A549 (cell line): Measurements from ENCODE around the gene MAML2. TPM values are rescaled to one million over a fixed set of nuclear protein-coding genes. Genes with fewer than 3 reads are reported as not detected.
A peak's percentile ranks its signal among the peaks of the same experiment; 100 is the strongest.

ENCODE experiments used
- ATAC-seq, 2 experiments: fragments of 200-7000 bp in 1 of 2; fragments of >200 bp in 1 of 2; cut with Nextera tagmentation in 1 of 2; cut with Tn5 transposase in 1 of 2; 3 replicates each; pipeline versions ENCODE4 v1.8.0 to v1.9.1; 2018 to 2020; ENCODE audit warnings: mild to moderate bottlenecking in 1 of 2, moderate library complexity in 1 of 2
- CTCF ChIA-PET: fragments of 300-600 bp; sonication (Branson Sonifier 250); formaldehyde crosslinking; extraction: SDS; loops from one replicate; lab custom pipeline; 2021; ENCODE audit warnings: antibody characterized with exemption, inconsistent platforms; lab: Yijun Ruan, JAX
- POLR2A ChIA-PET: fragments of 350-600 bp; formaldehyde crosslinking; extraction: SDS; loops from one replicate; lab custom pipeline; 2021; ENCODE audit warnings: antibody characterized with exemption, inconsistent platforms; lab: Yijun Ruan, JAX
- DNase-seq, 2 experiments: peaks; one replicate each; pipeline versions ENCODE4 v3.0.0 to v3.0.0-alpha.2; 2011 to 2016; ENCODE audit warnings: low read depth in 1 of 2, low spot score in 1 of 2
- FAIRE-seq: peaks from 2 replicates; lab custom pipeline; 2011; peaks lifted over from hg19 to GRCh38; lab: Jason Lieb, UNC
- H3K27ac ChIP-seq, 2 experiments: fragments of >200 bp; sonication (Bioruptor Twin); formaldehyde crosslinking; 3 replicates each; pipeline ENCODE4 v1.5.1; 2016 to 2017
- H3K4me1 ChIP-seq: fragments of >200 bp; sonication (Bioruptor Twin); formaldehyde crosslinking; 3 replicates; pipeline ENCODE4 v1.6.1; 2016
- H3K4me2 ChIP-seq: fragments of >200 bp; sonication (Bioruptor Twin); formaldehyde crosslinking; 3 replicates; pipeline ENCODE4 v1.6.1; 2016
- H3K4me3 ChIP-seq: fragments of >200 bp; sonication (Bioruptor Twin); formaldehyde crosslinking; 3 replicates; pipeline ENCODE4 v1.5.1; 2016
- H3K9me3 ChIP-seq: fragments of >200 bp; sonication (Bioruptor Twin); formaldehyde crosslinking; 3 replicates; pipeline ENCODE4 v1.6.1; 2016
- ATOH8 ChIP-seq: fragments of 250-450 bp; sonication (Bioruptor Pico); IDR thresholded peaks from 2 replicates; pipeline ENCODE4 v1.5.0; 2020; ENCODE audit warnings: low read depth, mild to moderate bottlenecking, moderate library complexity
- BCL3 ChIP-seq: fragments of >200 bp; sonication (Bioruptor Twin); formaldehyde crosslinking; IDR thresholded peaks from 3 replicates; pipeline ENCODE4 v1.6.1; 2016
- BHLHE40 ChIP-seq: IDR thresholded peaks from 2 replicates; pipeline ENCODE4 v1.6.1; 2012; ENCODE audit warnings: low read depth, low read length, inconsistent platforms
- CEBPB ChIP-seq, 2 experiments: fragments of >200 bp in 1 of 2; sonication (Bioruptor Twin) in 1 of 2; formaldehyde crosslinking in 1 of 2; IDR thresholded peaks; 2 replicates each; pipeline ENCODE4 v1.6.1; 2012 to 2016
- EP300 ChIP-seq, 2 experiments: fragments of >200 bp; sonication (Bioruptor Twin); formaldehyde crosslinking; IDR thresholded peaks; 2 replicates in 1 of 2; 3 replicates in 1 of 2; pipeline ENCODE4 v1.6.1; 2016 to 2017
- ESRRA ChIP-seq: fragments of 150-350 bp; IDR thresholded peaks from 2 replicates; pipeline ENCODE4 v1.6.1; 2014; ENCODE audit warnings: mild to moderate bottlenecking, low read length, borderline replicate concordance
- FOSL2 ChIP-seq, 2 experiments: fragments of 450-650 bp in 1 of 2; fragments of >200 bp in 1 of 2; sonication (Bioruptor Twin) in 1 of 2; formaldehyde crosslinking; IDR thresholded peaks; 2 replicates each; pipeline versions ENCODE4 v1.5.0 to v1.6.1; 2016 to 2020; ENCODE audit warnings: mild to moderate bottlenecking in 1 of 2, moderate library complexity in 1 of 2
- HDAC2 ChIP-seq: fragments of 200-600 bp; sonication (generic); IDR thresholded peaks from 2 replicates; pipeline ENCODE4 v1.6.1; 2016
- JUN ChIP-seq, 2 experiments: fragments of >200 bp; sonication (Bioruptor Twin); formaldehyde crosslinking; IDR thresholded peaks; 2 replicates in 1 of 2; 3 replicates in 1 of 2; pipeline ENCODE4 v1.6.1; 2016 to 2017
- JUNB ChIP-seq: fragments of >200 bp; sonication (Bioruptor Twin); formaldehyde crosslinking; IDR thresholded peaks from 2 replicates; pipeline ENCODE4 v1.6.1; 2016
- KDM1A ChIP-seq: fragments of 200-600 bp; sonication (generic); IDR thresholded peaks from 2 replicates; pipeline ENCODE4 v1.6.1; 2016; ENCODE audit warnings: low read depth, mild to moderate bottlenecking
- MAZ ChIP-seq: fragments of 150-350 bp; IDR thresholded peaks from 2 replicates; pipeline ENCODE4 v1.6.1; 2014; ENCODE audit warnings: antibody characterized with exemption, low read depth, low read length, borderline replicate concordance
- MYC ChIP-seq: IDR thresholded peaks from 2 replicates; pipeline ENCODE4 v1.6.1; 2012; ENCODE audit warnings: mild to moderate bottlenecking, inconsistent platforms, low read length, improper control_type of control experiment, borderline replicate concordance
- NPAS2 ChIP-seq: fragments of 250-450 bp; sonication (Bioruptor Pico); IDR thresholded peaks from 2 replicates; pipeline ENCODE4 v1.8.0; 2022; ENCODE audit warnings: mild to moderate bottlenecking, moderate library complexity, borderline replicate concordance
- POLR2A ChIP-seq: IDR thresholded peaks from 2 replicates; pipeline ENCODE4 v1.6.1; 2012; ENCODE audit warnings: mild to moderate bottlenecking, low read length
- POLR2AphosphoS2 ChIP-seq: conservative IDR thresholded peaks from 2 replicates; pipeline ENCODE4 v1.6.1; 2012; ENCODE audit warnings: low read length, improper control_type of control experiment, inconsistent platforms
- RARB ChIP-seq: fragments of 250-450 bp; sonication (Bioruptor Pico); IDR thresholded peaks from 2 replicates; pipeline ENCODE4 v1.8.0; 2021; ENCODE audit warnings: mild to moderate bottlenecking, moderate library complexity
- RNF2 ChIP-seq: fragments of 200-600 bp; sonication (generic); IDR thresholded peaks from 2 replicates; pipeline ENCODE4 v1.6.1; 2016; ENCODE audit warnings: low read depth, mild to moderate bottlenecking, antibody characterized with exemption, moderate library complexity, borderline replicate concordance
- TFCP2L1 ChIP-seq: fragments of 250-450 bp; sonication (Bioruptor Pico); IDR thresholded peaks from 2 replicates; pipeline ENCODE4 v1.5.0; 2021; ENCODE audit warnings: mild to moderate bottlenecking
- WGBS: methylation state at CpG from one replicate; pipeline ENCODE4 v1.1.6; 2017; ENCODE audit errors: missing lambda C conversion rate; 5-methylcytosine and 5-hydroxymethylcytosine counted together
- polyA plus RNA-seq, 4 experiments: library from polyadenylated mRNA; depleted of rRNA in 3 of 4; stranded (reverse); fragments of >200 nt; fragmentation: RNase III in 1 of 4; extraction: RNeasy Plus Mini Kit Qiagen cat#74134 plus additional on column Dnase treatment in 1 of 4; gene quantifications; 2 replicates in 3 of 4; 3 replicates in 1 of 4; pipeline ENCODE4 v1.2.3, GENCODE V29; 2011 to 2017
- TF ChIP-seq, protein P1 (sequence below): fragments of >200 bp; sonication (Bioruptor Twin); formaldehyde crosslinking; IDR thresholded peaks from 3 replicates; pipeline ENCODE4 v1.5.1; 2016
- TF ChIP-seq, protein P2 (sequence below): fragments of 250-450 bp; sonication (Bioruptor Pico); IDR thresholded peaks from 2 replicates; pipeline ENCODE4 v1.5.0; 2021; ENCODE audit warnings: mild to moderate bottlenecking, moderate library complexity, borderline replicate concordance
- TF ChIP-seq, protein P3 (sequence below): IDR thresholded peaks from 2 replicates; pipeline ENCODE4 v1.6.1; 2012

Gene MAML2
- polyA plus RNA-seq, 2 of the 4 experiments (the other 2 are of a cell fraction) = 1.5 to 2.5 TPM

- CTCF ChIA-PET = no interaction called here
These were observed 244.3 kb downstream of the MAML2 start for GRCh38 chr11:96098511-96099241.

GRCh38 chr11:96097844-96098421 lies 245.1 kb downstream of the MAML2 start:
- H3K9me3 ChIP-seq = no peaks in the 10 kb centered on the region
- no peak overlapping the region for H3K4me3 ChIP-seq
- no peak for DNase-seq
- POLR2A ChIA-PET = no interaction called here
- WGBS = 89% methylated on average over 4 of the region's 4 CpGs
- TF ChIP-seq EP300 (IDR thresholded peaks at IDR 0.05) = no peak
- TF ChIP-seq KDM1A = no peak
- no peak for TF ChIP-seq ESRRA
- TF ChIP-seq TFCP2L1 (CRISPR knock-in tag) = no peak
- TF ChIP-seq ATOH8 (CRISPR knock-in tag) = no peak
- TF ChIP-seq, protein P1, sequence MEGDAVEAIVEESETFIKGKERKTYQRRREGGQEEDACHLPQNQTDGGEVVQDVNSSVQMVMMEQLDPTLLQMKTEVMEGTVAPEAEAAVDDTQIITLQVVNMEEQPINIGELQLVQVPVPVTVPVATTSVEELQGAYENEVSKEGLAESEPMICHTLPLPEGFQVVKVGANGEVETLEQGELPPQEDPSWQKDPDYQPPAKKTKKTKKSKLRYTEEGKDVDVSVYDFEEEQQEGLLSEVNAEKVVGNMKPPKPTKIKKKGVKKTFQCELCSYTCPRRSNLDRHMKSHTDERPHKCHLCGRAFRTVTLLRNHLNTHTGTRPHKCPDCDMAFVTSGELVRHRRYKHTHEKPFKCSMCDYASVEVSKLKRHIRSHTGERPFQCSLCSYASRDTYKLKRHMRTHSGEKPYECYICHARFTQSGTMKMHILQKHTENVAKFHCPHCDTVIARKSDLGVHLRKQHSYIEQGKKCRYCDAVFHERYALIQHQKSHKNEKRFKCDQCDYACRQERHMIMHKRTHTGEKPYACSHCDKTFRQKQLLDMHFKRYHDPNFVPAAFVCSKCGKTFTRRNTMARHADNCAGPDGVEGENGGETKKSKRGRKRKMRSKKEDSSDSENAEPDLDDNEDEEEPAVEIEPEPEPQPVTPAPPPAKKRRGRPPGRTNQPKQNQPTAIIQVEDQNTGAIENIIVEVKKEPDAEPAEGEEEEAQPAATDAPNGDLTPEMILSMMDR = no peak
- no peak for TF ChIP-seq RARB (CRISPR knock-in tag)
- no peak for TF ChIP-seq BCL3
- no peak for TF ChIP-seq JUNB
- no peak for TF ChIP-seq FOSL2 (IDR thresholded peaks at IDR 0.05)
- TF ChIP-seq FOSL2 (CRISPR knock-in tag; IDR thresholded peaks at IDR 0.05) = no peak
- H3K27ac ChIP-seq = peak overlapping the region in 1 of 2 experiments; percentile 68; a peak in 3 of 6 replicates
- peak overlapping the region; percentile 40; the same call in 1 of the 3 replicates for H3K4me2 ChIP-seq
- FAIRE-seq = no peak
- CTCF ChIA-PET = no interaction called here
- peaks cover 22% of the 10 kb centered on the region for H3K4me1 ChIP-seq
- no peak for ATAC-seq

More at GRCh38 chr11:96098511-96099241, 244.3 kb downstream of the MAML2 start:
- DNase-seq = no peak
- POLR2A ChIA-PET = interaction anchor here (1.1 kb wide), 1 partner anchor 145 kb away, joined by 5 read pairs; no protein-coding TSS in a partner anchor
- H3K4me3 ChIP-seq = no peak overlapping the region
- TF ChIP-seq NPAS2 (CRISPR knock-in tag) (no peak), CEBPB (IDR thresholded peaks at IDR 0.05) (peak; percentile 68 to 69; a peak in 3 of 4 replicates)
- TF ChIP-seq, all 56 proteins: peak for 1
- WGBS = 77% methylated on average over 7 of the region's 7 CpGs
- Histone ChIP-seq H3K4me2 (peak overlapping the region; percentile 40; the same call in 2 of the 3 replicates), H3K27ac (peak overlapping the region; percentile 16 to 68; a peak in 3 of 6 replicates), H3K4me1 (peaks cover 24% of the 10 kb centered on the region), H3K9me3 (no peaks in the 10 kb centered on the region)
- ATAC-seq (no peak), FAIRE-seq (no peak)

DNA sequence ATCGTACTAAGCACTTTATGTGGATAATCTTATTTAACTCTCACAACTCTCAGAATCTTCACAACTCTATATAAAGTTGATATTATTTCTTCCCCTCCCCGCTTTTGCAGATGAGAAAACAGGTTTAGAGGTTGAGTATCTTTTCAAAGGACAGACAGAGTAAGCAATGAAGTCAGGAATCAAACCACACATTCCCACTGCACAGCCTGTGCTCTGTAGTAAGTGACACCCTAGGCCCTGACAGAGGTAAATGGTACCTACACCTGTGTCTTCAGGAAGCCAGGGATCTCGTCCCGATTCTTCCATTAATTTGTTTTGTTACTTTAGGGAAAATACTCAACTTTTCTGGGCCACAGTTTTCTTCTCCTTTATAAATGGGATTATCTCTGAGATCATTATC lies 246.6 kb downstream of the MAML2 start:
- peaks cover 14% of the 10 kb centered on the region for H3K4me1 ChIP-seq
- ATAC-seq = no peak
- H3K9me3 ChIP-seq = no peaks in the 10 kb centered on the region
- FAIRE-seq = no peak
- H3K4me2 ChIP-seq = no peak overlapping the region
- no peak for DNase-seq
- WGBS = 89% methylated on average over 4 of the region's 4 CpGs
- CTCF ChIA-PET = no interaction called here
- no peak overlapping the region for H3K4me3 ChIP-seq
- POLR2A ChIA-PET = no interaction called here
- no peak overlapping the region for H3K27ac ChIP-seq
- TF ChIP-seq JUN (IDR thresholded peaks at IDR 0.05) (no peak), MAZ (no peak), HDAC2 (no peak), TFCP2L1 (CRISPR knock-in tag) (no peak), POLR2A (no peak), POLR2AphosphoS2 (no peak), RNF2 (no peak), ATOH8 (CRISPR knock-in tag) (no peak), BHLHE40 (no peak), MYC (no peak), KDM1A (no peak)
- TF ChIP-seq, protein P2, sequence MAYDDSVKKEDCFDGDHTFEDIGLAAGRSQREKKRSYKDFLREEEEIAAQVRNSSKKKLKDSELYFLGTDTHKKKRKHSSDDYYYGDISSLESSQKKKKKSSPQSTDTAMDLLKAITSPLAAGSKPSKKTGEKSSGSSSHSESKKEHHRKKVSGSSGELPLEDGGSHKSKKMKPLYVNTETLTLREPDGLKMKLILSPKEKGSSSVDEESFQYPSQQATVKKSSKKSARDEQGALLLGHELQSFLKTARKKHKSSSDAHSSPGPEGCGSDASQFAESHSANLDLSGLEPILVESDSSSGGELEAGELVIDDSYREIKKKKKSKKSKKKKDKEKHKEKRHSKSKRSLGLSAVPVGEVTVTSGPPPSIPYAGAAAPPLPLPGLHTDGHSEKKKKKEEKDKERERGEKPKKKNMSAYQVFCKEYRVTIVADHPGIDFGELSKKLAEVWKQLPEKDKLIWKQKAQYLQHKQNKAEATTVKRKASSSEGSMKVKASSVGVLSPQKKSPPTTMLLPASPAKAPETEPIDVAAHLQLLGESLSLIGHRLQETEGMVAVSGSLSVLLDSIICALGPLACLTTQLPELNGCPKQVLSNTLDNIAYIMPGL (CRISPR knock-in tag) = no peak
- TF ChIP-seq, protein P3, sequence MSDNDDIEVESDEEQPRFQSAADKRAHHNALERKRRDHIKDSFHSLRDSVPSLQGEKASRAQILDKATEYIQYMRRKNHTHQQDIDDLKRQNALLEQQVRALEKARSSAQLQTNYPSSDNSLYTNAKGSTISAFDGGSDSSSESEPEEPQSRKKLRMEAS = no peak
- TF ChIP-seq, protein P1 = no peak
